NCI-H187 (cell line): ENCODE results near the gene MAP7D3.
"Not testable (repeated sequence)": the region's sequence is repeated elsewhere in the genome, so short reads cannot be mapped to it uniquely, and the experiment has no call there.

ENCODE experiments used
- DNase-seq, 2 experiments: peaks; one replicate each; lab custom pipeline; 2025; lab: John Stamatoyannopoulos, UW

MAP7D3 gene

GRCh38 chrX:136251041-136251991 lies at the start of gene MAP7D3:
MAP7D3 (minus strand) TSS chrX:136251400; CDS start chrX:136251358, 42 bp downstream.
- DNase-seq: no peak

- DNase-seq: not testable (repeated sequence)
Observed at GRCh38 chrX:136300721-136301120, 49.5 kb upstream of the MAP7D3 start, which contains the start of gene ADGRG4. ADGRG4 (plus strand) TSS chrX:136300963; CDS start chrX:136308778, 7,815 bp downstream.

- no peak for DNase-seq
Observed at GRCh38 chrX:136295380-136295779, 44.2 kb upstream of the MAP7D3 start.

GRCh38 chrX:136292656-136293055 lies 41.5 kb upstream of the MAP7D3 start:
- no peak for DNase-seq

- no peak for DNase-seq
Observed at GRCh38 chrX:136291824-136292223, 40.6 kb upstream of the MAP7D3 start.

GRCh38 chrX:136286375-136286774 lies 35.2 kb upstream of the MAP7D3 start:
- not testable (repeated sequence) for DNase-seq

GRCh38 chrX:136275553-136275952 lies 24.4 kb upstream of the MAP7D3 start:
- DNase-seq: no peak

GRCh38 chrX:136273986-136274385 lies 22.8 kb upstream of the MAP7D3 start:
- no peak for DNase-seq

GRCh38 chrX:136272325-136272724 lies 21.1 kb upstream of the MAP7D3 start:
- no peak for DNase-seq

- no peak for DNase-seq
Observed at GRCh38 chrX:136271300-136271699, 20.1 kb upstream of the MAP7D3 start.

- no peak for DNase-seq
Observed at GRCh38 chrX:136269921-136270320, 18.7 kb upstream of the MAP7D3 start.

- DNase-seq: no peak
Observed at GRCh38 chrX:136268051-136269048, 17.1 kb upstream of the MAP7D3 start.

- DNase-seq: no peak
Observed at GRCh38 chrX:136266828-136267227, 15.6 kb upstream of the MAP7D3 start.

- no peak for DNase-seq
Observed at GRCh38 chrX:136262812-136263315, 11.7 kb upstream of the MAP7D3 start.

GRCh38 chrX:136262243-136262642 lies 11.0 kb upstream of the MAP7D3 start:
- DNase-seq: no peak

GRCh38 chrX:136261321-136261720 lies 10.1 kb upstream of the MAP7D3 start:
- no peak for DNase-seq

- no peak for DNase-seq
Observed at GRCh38 chrX:136260776-136261175, 9.6 kb upstream of the MAP7D3 start.

GRCh38 chrX:136259543-136259942 lies 8.3 kb upstream of the MAP7D3 start:
- DNase-seq: no peak

- DNase-seq: no peak
Observed at GRCh38 chrX:136258951-136259350, 7.8 kb upstream of the MAP7D3 start.

GRCh38 chrX:136256026-136256425 lies 4.8 kb upstream of the MAP7D3 start:
- DNase-seq: no peak

GRCh38 chrX:136255541-136255940 lies 4.3 kb upstream of the MAP7D3 start:
- DNase-seq: no peak
